GM12865 (cell line): Measurements from ENCODE around the gene ZBTB7C.
A peak's percentile ranks its signal among the peaks of the same experiment; 100 is the strongest.

ENCODE experiments used
- DNase-seq: peaks from one replicate; pipeline ENCODE4 v3.0.0; 2010; ENCODE audit warnings: low read depth
- H3K4me3 ChIP-seq: 2 replicates; pipeline ENCODE4 v1.5.1; 2011; ENCODE audit warnings: mild to moderate bottlenecking, low read depth, low read length, control low read depth
- CTCF ChIP-seq: IDR thresholded peaks from 2 replicates; pipeline ENCODE4 v1.5.1; 2011; ENCODE audit warnings: low read length, control low read depth, low read depth, inconsistent platforms; ENCODE audit not compliant: insufficient read depth; ENCODE audit errors: missing control alignments

Gene ZBTB7C

GRCh38 chr18:48010264-48010663 lies 398.9 kb downstream of the ZBTB7C start:
- no peak for DNase-seq
- no peak for TF ChIP-seq CTCF
- no peak overlapping the region for H3K4me3 ChIP-seq

GRCh38 chr18:48009116-48009745 lies 400.0 kb downstream of the ZBTB7C start:
- no peak overlapping the region for H3K4me3 ChIP-seq
- no peak for DNase-seq
- no peak for TF ChIP-seq CTCF

- DNase-seq: peak; percentile 37
- H3K4me3 ChIP-seq: no peak overlapping the region
- TF ChIP-seq CTCF: peak; percentile 22
These were observed 401.1 kb downstream of the ZBTB7C start for GRCh38 chr18:48007955-48008701.

- no peak for DNase-seq
- TF ChIP-seq CTCF: no peak
- no peak overlapping the region for H3K4me3 ChIP-seq
These were observed 401.8 kb downstream of the ZBTB7C start for GRCh38 chr18:48007381-48007780.

GRCh38 chr18:48006415-48007175 lies 402.6 kb downstream of the ZBTB7C start:
- no peak for DNase-seq
- H3K4me3 ChIP-seq: no peak overlapping the region
- no peak for TF ChIP-seq CTCF

- no peak overlapping the region for H3K4me3 ChIP-seq
- TF ChIP-seq CTCF: no peak
- DNase-seq: no peak
These were observed 404.6 kb downstream of the ZBTB7C start for GRCh38 chr18:48004577-48004976.
